Stimulated activated naive CD4-positive, alpha-beta T cell treated with Interleukin-2 at 50 U/mL for 16 hours (primary cell): ENCODE measurements around the gene PLXNA4.
"Not testable (repeated sequence)": the region's sequence is repeated elsewhere in the genome, so short reads cannot be mapped to it uniquely, and the experiment has no call there.

Experiments
- DNase-seq: peaks from one replicate; lab custom pipeline; 2025; lab: John Stamatoyannopoulos, UW

PLXNA4 gene

DNA sequence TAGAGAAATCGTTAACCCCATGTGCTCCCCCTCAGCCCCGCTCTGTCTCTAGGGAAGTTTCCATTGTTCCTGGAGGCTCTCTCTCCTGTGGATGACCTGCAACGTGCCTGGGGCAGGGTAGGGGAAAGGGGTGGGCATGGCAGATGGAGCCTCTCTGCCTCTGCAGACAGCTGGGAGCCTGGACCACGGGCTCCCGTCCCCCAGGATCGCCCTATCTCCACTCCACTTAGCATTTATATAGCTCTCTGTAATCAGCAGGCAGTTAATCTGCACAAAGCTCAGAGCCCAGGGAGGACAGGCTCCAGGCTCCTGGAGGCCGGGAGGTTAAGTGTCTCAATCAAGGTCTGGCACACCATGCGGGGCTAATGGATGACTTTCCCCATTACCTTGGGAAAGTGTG, 369.7 kb downstream of the PLXNA4 start:
- no peak for DNase-seq

DNA sequence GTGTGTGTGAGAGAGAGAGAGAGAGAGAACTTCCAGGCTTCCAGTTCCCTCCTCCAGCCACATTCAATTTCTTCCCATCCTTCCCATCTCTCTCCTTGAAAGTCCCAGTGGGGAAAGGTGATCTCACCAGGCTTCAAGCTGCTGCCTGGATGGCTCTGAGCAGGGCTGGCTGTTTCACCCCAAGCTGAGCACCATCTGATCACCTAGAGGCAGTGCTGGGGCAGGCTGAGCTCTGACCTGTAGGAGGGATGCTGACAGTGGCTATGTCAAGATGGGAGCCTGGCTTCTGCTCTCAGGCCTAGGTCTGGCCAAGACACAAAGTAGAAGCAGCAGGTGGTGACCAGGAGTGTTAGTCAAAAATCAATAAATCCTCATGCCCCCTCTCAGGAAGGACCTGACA, 370.8 kb downstream of the PLXNA4 start:
- no peak for DNase-seq

DNA sequence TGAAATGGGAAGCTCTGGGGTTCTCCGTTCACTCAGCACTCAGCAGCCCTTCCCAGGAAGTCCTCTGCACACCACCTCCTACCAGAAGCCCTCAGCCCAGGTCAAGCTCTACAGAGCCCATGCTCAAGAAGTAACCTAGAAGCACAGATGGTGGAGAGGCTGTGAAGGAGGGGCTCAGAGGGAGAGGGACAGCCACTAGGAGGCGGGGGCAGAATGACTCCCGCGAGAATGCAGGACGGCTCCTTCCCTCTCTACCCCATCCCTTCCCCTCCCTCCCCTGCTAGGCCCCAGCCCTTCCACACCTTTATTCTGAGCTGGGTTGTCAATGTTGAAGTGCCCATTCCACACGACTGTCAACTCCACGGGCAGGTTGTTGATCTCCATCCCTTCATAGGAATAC, 373.2 kb downstream of the PLXNA4 start:
- DNase-seq = no peak

DNA sequence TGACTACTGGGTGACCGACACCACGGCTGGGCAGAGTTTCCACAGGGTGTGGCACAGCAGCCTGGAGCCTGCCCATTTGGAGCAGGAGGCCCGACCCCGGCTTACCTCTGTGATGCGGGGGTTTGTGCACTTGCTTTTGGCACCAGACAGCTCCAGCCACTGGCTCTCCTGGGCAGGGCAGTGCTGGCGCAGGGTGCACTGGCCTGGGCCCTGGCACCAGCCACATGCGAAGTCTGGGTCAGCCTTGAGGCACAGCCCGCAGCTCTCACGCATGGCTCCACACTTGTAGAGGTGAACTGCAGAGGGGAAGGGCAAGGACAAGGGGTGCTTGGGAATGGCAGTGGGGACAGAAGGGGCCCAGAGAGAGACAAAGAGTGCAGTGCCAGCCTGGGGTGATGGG, 373.7 kb downstream of the PLXNA4 start:
- DNase-seq = no peak

DNA sequence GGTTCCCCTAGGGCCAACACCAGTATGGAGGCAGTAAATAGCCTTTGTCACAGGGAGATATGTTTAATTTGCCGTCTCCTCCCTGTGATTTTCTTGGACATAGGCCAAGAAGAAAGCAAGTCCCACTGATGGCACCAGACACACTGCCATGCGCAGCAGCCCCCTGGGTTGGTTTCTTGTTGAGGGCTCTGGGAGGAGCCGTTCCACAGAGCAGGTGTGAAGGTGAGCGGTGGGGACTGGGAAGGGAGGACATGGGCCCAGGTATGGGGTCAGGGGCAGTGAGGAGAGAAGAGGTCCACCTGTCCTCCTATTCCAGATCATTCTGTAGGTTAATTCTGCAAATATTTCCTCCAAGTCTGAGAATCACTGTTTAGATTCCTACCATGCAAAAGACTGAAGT, 376.1 kb downstream of the PLXNA4 start:
- no peak for DNase-seq

DNA sequence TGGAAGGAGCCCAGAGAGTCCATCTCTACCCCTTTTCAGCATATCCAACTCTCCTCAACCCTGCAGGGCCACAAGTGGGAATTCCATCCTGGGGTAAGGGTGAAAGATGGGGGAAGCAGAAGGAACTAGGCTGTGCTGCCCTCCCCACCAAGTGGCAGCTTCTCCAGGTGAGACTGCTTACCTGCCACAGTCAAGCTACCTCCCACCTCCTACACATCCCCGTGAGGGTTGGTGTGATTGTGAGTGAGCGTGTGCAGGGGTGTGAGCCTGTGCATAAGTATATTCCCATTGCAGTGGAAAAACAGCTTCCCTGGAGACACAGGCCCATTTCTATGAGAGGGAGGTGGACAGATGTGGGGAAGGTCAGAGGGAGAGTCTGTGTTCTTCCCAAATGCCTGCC, 376.6 kb downstream of the PLXNA4 start:
- no peak for DNase-seq

DNA sequence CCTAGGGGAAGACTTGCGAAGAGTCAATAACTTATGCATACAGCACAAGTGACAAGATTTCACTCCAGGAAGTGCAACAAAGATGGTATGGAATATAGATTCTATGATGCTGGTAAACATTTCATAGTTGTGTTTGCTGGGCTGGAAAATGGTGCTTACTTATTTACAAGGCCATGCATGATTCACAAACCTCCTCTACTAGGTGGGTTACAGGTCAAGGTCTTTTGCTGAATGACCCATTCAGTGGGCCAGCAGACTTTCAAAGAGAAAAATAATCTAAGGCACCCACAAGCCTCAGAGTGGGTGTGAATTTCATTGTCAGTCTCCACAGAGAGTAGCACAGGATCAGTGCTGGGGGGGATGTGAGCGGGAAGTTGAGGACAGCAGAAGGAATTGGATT, 378.5 kb downstream of the PLXNA4 start:
- no peak for DNase-seq

DNA sequence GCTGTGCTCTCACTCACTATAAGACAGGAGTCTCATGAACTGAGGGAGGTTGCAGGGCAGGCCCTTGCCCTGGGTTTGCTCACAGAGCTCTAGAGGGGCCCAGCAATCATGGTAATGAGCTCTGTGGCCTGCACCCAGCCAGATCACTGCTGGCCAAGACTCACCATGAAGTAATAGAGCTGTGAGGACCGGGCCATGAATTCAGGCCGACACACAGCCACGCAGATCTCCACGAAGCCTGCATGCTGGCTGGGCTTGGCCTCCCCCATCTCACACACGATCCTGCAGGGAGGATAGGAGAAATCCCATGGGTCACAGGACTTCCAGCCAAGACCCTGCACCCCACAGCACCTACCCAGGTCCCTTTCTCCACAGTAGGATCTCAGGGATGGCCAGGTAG, 382.4 kb downstream of the PLXNA4 start:
- no peak for DNase-seq

DNA sequence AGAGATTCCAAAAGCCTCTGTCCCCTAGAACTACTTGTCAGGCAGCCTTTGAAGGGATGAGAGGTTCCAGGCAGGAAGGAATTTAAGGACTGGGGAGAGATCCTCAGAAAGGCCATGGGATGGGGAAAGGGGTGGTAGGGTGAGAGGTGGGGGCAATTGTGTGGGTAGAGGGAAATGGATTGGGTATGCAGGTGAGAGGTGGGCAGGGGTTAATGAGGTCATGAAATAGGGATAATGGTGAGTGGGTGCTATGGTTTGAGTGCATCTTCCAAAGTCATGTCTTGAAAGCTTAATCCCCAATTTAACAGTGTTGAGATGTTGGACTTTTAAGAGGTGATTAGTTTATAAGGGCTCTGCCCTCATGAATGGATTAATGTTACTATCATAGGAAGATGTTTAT, 383.5 kb downstream of the PLXNA4 start:
- DNase-seq = no peak

DNA sequence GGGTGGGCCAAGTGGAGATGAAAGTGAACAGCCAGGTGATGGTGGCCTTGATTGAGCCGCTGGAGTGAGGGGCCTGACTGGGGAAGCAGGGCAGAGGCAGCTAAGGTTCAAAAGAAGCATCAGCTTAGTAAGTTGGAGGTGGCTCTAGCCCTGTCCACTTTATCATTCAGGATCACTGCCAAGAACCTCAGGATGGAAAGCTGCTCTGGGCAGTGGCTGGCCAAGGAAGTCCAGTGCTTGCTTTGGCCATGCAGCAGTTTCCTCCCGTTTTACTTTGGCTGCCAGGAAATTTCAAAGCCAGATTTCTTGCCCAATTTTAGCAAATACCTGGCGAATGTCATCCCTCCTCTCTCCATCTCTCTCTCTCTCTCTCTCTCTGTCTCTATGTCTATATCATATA, 384.9 kb downstream of the PLXNA4 start:
- no peak for DNase-seq

DNA sequence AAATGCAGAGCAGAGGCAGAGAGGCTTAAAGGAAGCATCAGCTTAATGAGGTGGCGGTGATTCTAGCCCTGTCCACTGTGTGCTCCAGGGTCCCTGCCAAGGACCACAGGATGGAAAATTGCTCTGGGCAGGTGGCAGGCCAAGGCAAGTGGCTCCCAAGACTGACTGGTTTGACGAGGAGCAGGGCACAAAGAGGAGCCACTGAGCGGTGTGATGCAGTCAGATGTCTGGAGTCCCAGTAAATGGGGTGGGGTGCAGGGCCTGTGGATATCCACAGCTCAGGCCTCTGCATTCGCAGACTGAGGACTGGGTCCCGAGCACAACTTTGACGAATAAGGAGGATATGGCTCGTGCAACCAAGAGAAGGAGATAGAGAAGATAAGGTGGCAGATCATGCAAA, 385.6 kb downstream of the PLXNA4 start:
- no peak for DNase-seq

DNA sequence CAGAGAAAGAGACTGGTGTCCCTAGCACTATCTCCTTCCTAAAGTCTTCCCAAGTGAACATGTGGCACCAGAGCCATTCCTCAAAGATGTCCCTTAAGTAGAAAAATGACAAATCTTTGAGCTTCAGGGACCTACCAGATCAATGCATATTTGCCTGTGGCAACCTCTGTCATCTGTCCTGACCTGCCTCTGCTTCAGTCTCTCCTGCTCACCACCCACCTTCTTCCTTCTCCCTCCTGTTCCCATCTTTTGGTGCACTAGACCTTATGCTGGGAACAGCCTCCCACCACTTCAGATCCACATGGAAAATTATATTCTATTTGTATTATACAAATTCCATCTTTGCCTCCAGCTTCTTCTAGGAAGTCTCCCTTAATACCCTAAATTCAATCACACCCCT, 386.4 kb downstream of the PLXNA4 start:
- no peak for DNase-seq

DNA sequence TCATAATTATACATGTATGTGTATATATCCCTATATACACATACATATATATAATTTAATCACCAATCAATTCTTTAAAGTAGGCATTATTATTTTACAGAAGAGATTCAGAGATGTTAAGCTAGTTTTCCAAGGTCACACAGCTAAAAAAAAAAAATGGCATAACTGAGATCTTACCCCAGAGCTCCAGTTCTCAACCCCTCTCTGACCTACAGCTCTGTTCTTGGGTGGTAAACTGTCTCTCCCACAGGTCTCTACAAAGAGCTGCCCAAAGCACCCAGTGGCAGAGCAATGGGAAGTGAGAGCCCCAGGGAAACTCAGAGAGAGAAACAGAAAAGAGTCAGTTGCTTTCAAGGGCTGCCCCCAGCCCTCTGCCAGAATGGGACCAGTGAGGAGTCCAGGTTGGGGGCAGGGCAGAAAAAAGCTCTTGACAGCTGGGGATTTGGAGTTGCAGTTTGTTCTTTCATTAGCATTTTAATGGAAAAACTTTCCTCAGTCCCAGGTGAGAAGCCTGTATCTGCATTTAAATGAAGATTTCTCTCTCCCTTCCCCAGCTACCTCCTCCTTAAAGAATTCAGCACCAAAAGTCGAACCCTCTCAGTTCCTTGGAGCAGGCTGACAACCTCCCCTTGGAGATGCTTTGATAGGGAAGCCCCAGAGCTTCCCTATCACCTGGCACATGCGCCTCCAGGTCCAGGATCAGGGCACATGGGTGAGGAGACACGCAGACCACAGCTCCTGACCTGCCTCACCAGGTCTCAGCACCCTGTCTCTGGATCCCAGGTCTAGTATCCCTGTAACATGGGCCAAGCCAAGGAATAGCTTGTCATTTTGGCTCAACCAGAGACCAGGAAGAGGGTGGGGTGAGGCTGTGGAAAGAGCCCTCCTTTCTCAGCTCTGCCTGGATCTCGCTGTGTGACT, 388.1 kb downstream of the PLXNA4 start:
- no peak for DNase-seq

DNA sequence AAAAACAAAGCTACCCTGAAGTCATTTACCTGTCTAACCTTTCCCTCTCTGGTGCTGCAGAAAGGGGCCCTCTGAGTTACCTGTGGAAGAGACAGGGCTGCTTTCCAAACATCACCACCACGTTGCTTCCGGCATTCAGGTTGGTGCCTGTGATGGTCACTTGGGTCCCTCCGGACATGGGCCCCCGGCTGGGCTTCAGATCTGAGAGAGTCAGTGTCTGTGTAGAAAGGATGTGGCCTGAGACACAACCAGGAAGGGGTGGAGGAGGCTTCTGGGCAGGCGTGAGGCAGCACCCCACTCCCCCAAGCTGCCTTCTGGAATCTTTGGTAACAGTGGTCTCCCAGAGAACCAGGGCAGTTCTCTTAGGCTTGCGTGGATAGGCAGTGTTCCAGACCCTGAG, 388.9 kb downstream of the PLXNA4 start:
- no peak for DNase-seq

DNA sequence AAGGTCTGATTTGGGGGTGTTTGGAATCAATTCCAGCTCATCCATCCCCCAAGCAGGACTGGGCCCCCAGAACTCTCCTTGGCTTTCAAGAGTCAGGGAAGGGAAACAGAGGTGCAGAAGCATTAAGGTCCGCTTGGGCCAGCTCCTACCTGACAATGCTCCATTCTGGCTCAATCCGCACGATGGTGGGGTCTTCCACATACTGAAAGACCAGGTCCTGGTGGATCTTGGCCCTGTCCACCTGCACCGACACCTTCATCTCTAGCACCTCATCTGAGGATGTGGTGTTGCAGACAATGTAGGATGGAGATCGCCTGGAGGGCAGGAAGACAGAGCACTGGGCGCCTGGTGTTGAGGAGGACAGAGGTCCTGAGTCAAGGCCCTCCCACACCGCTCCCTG, 391.1 kb downstream of the PLXNA4 start:
- no peak for DNase-seq

DNA sequence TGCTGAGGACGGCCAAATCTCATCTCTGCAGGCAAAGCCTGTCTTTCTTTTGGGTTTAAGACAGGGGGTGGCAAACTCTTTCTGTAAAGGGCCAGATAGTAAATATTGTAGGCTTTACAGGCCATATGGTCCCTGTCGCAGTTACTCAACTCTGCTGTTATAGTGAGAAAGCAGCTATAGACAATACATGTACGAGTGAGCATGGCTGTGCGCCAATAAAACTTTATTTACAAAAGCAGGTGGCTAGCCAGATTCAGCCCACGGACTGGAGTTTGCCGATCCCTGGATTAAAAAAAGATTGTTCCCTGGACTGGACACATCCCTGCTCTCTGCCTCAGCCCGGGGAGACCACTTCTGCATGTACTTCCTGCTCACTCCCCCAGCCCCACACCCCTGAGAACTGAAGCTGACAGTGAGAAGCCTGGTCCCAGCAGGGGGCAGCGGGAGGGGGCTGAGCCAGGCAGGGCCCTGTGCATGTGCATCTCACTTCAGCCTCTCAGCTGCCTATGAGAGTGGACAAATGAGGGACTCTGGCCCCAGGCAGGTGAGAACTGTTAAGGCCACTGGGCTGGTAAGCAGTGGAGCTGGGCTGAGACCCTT, 392.4 kb downstream of the PLXNA4 start:
- DNase-seq = no peak

DNA sequence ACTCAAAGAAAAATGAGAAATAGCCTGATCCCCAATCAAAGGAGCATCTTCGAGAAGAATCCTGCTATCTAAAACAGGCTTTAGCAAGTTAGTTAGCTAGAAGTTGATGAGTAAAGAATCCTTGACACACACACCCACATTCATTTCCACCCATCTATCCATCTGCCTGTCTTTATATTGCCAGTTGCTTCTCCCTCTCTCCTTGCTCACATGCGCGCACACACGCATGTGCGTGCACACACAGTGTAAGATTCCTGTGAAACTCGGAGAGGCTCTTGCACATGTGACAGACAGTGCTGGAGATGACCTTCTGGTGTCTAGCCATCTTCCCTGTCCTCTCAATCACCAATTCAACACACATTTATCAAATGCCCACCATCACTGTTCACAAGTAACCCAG, 393.3 kb downstream of the PLXNA4 start:
- no peak for DNase-seq

DNA sequence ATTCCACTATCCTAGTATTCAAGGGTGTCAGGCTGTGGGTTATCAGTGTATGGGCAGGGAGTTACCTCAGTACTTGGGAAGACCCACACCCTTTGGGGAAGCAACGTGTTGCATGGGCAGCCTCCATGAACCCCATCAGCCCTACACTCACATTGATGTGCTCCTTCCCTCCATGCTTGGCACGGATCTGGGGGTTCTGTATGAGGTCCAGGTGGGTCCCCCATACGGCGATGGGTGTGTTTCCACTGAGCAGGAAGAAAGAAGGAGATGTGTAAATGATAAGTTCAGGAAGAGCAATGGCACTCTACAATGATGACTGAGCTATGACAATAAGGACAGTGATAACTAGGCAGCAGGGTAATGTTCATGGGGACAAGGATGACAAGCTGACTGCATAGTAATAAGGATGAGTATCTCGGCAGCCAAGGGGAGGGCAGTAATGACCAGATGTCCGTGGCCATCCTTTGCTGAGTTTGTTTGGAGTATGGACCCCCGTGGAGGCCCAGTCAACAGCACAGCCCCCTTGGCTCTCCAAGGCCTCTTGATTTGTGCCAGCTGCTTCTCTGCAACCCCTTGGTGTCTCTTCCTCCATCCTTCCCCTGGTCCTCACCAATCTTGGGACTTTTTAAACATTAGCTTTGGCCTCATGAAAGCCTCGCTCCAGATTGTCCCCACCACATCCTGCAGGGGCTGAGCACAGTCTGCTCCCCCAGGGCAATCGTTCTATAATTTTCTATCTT, 394.2 kb downstream of the PLXNA4 start:
- DNase-seq = no peak

DNA sequence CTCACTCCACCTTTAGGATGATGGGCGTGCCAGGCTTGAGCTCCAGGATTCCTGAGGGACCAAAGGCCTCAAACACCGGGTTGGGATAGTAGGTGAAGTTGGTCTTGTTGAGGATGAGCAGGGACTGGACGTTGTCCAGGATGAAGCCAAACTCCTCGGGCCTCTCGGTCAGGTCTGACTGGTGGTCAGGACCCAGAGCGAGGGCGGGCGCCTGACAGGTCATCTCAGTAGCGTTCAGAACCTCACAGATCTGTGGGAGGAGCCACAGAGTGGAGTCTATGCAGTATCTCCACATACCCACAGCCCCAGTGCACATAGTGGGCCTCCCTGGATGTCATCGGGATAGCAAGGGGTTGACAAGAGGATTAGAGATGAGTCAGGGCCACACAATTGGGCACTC, 394.9 kb downstream of the PLXNA4 start:
- no peak for DNase-seq

DNA sequence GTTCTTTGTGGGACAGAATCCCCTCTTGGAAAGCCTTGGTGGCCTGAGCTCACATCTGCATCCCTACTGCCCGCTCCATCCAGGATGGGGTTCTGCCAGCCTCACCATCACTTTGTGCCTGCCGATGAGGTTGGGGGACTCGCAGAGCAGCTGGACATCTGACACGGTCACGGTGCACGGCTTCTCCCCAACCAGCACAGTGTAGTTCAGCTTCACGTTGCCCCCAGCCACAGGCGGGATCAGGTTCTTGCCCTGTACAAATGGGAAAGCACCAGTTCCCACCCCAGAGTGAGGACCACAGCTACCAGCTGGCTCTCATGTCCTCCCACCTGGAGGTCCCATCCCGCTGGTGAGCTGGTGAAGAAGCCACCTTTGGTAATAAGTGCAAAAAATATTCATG, 395.8 kb downstream of the PLXNA4 start:
- DNase-seq = no peak

DNA sequence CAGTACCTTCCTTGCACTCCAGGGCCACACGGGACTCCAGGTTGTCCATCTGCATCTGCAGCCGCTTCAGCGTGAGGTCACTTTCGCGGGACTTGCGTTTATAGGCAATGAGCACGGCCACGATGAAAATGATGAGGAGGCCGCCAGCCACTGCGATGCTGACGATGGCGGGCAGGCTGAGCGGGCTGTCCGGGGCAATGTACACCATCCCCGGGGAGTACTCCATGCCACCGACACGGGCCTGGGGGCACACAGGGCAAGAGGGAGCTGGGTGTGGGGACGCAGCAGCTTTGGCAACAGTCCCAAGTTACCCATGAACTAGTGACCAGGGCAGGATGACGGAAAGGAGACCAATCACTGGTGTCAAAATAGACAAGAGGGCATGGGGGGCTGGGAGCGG, 396.6 kb downstream of the PLXNA4 start:
- no peak for DNase-seq

DNA sequence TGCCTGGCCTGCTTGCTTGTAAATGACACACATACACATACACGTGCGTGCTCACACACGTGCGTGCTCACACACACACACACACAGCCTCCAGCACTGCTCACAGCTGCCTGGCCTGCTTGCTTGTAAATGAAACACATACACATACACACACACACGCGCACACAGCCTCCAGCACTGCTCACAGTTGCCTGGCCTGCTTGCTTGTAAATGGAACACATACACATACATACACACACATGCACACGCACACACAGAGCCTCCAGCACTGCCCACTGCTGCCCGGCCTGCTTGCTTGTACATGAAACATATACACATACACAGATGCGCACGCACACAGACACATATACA, 397.2 kb downstream of the PLXNA4 start:
- no peak for DNase-seq

DNA sequence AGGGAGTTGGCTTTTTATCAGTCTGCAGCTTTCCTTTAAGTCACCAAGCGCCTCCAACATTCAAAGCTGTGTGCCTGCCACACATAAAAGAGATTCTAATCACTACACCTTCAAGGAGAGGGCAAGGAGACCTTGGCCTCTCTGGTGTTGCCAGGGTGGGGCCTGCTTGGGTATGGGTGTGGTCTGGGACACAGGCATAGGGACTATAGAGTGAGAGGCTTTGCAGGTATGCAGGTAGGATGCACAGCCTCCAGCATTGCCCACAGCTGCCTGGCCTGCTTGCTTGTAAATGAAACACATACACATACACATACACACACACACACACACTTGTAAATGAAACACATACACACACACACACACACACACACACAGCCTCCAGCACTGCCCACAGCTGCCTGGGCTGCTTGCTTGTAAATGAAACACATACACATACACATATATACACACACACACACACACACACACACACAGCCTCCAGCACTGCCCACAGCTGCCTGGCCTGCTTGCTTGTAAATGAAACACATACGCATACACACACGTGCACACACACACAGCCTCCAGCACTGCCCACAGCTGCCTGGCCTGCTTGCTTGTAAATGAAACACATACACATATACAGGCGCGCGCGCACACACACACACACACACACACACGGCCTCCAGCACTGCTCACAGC, 397.7 kb downstream of the PLXNA4 start:
- DNase-seq = not testable (repeated sequence)
